ENCODE results near the gene DMRTC2.

DMRTC2 gene

GRCh38 chr19:41845051-41845590 is 279 bp downstream of the DMRTC2 start:
- H3K4me3 ChIP-seq (ENCODE audit: low read depth, low read length): no peak overlapping the region
- TF ChIP-seq CTCF (IDR thresholded peaks at IDR 0.05; ENCODE audit: low read depth, low read length): no peak

GRCh38 chr19:41847351-41848105 is 2.7 kb downstream of the DMRTC2 start:
- TF ChIP-seq CTCF (IDR thresholded peaks at IDR 0.05; ENCODE audit: low read depth, low read length): no peak
- H3K4me3 ChIP-seq (ENCODE audit: low read depth, low read length): no peak overlapping the region

GRCh38 chr19:41848666-41849065 is 3.8 kb downstream of the DMRTC2 start:
- no peak for TF ChIP-seq CTCF (IDR thresholded peaks at IDR 0.05; ENCODE audit: low read depth, low read length)
- H3K4me3 ChIP-seq (ENCODE audit: low read depth, low read length): no peak overlapping the region

GRCh38 chr19:41849067-41849466 is 4.2 kb downstream of the DMRTC2 start:
- TF ChIP-seq CTCF (IDR thresholded peaks at IDR 0.05; ENCODE audit: low read depth, low read length): no peak
- no peak overlapping the region for H3K4me3 ChIP-seq (ENCODE audit: low read depth, low read length)

- TF ChIP-seq CTCF (IDR thresholded peaks at IDR 0.05; ENCODE audit: low read depth, low read length): no peak
Observed at GRCh38 chr19:41850381-41850780, 5.5 kb downstream of the DMRTC2 start.

GRCh38 chr19:41851456-41851855 is 6.6 kb downstream of the DMRTC2 start:
- no peak for TF ChIP-seq CTCF (IDR thresholded peaks at IDR 0.05; ENCODE audit: low read depth, low read length)

More at GRCh38 chr19:41850381-41850780, 5.5 kb downstream of the DMRTC2 start:
- no peak overlapping the region for H3K4me3 ChIP-seq (ENCODE audit: low read depth, low read length)

GRCh38 chr19:41853344-41853743 is 8.5 kb downstream of the DMRTC2 start:
- no peak for TF ChIP-seq CTCF (IDR thresholded peaks at IDR 0.05; ENCODE audit: low read depth, low read length)

More at GRCh38 chr19:41851456-41851855, 6.6 kb downstream of the DMRTC2 start:
- H3K4me3 ChIP-seq (ENCODE audit: low read depth, low read length): no peak overlapping the region

More at GRCh38 chr19:41853344-41853743, 8.5 kb downstream of the DMRTC2 start:
- no peak overlapping the region for H3K4me3 ChIP-seq (ENCODE audit: low read depth, low read length)

Measured in WI38 (cell line).